ENCODE results near the gene TBL3.

Gene TBL3

GRCh38 chr16:2019921-2020831 is 48.3 kb downstream of the TBL3 start (continued):
- no peak for TF ChIP-seq REST (tag by site-specific recombination; IDR thresholded peaks at IDR 0.05)

- Histone ChIP-seq H3K27ac (ENCODE audit: extremely low read depth, low read depth, low read length) (no peak overlapping the region), H3K36me3 (ENCODE audit: control insufficient read depth in 2 of 2, insufficient read depth in 1 of 2, low read length in 2 of 2) (no peaks in the 10 kb centered on the region), H3K4me3 (ENCODE audit: low read depth, low read length) (peak overlapping the region; percentile 13; the same call in 1 of the 2 replicates), H3K4me1 (ENCODE audit: control insufficient read depth, insufficient read depth, low read length) (peaks cover 3% of the 10 kb centered on the region; the same call in 1 of the 2 replicates), H3K9me3 (ENCODE audit: control insufficient read depth, insufficient read depth, low read depth, low read length) (no peaks in the 10 kb centered on the region)
- ChIA-PET POLR2A (interaction anchor here (0.6 to 3.2 kb wide), 8 partner anchors 11 to 246 kb away, joined by 5 to 18 read pairs (median 6); partner anchors contain the start of genes PGP and TRAF7), CTCF (interaction anchor here (0.6 to 3.9 kb wide), 17 partner anchors 10 to 185 kb away, joined by 3 to 35 read pairs (median 5); partner anchors contain the start of genes NTHL1, TRAF7 and TSC2)
- TF ChIP-seq ZNF341 (tag by site-specific recombination; IDR thresholded peaks at IDR 0.05; ENCODE audit: low read depth) (0 out of 2 replicates have a peak, but pooled peaks have one; percentile 44), ZNF398 (tag by site-specific recombination; IDR thresholded peaks at IDR 0.05) (peak; percentile 81), ZNF514 (tag by site-specific recombination; IDR thresholded peaks at IDR 0.05) (no peak), ZFHX2 (tag by site-specific recombination; conservative IDR thresholded peaks at IDR 0.05) (0 out of 2 replicates have a peak, but pooled peaks have one; percentile 10), ATF2 (tag by site-specific recombination; IDR thresholded peaks at IDR 0.05; ENCODE audit: low read depth) (no peak), ZNF600 (tag by site-specific recombination; IDR thresholded peaks at IDR 0.05) (peak; percentile 76), ZBTB20 (tag by site-specific recombination; IDR thresholded peaks at IDR 0.05) (peak; percentile 96), GLIS2 (tag by site-specific recombination; IDR thresholded peaks at IDR 0.05) (peak; percentile 10; the same call in 1 of the 2 replicates), ZNF23 (tag by site-specific recombination; IDR thresholded peaks at IDR 0.05; ENCODE audit: borderline replicate concordance) (no peak), EGR2 (tag by site-specific recombination; IDR thresholded peaks at IDR 0.05; ENCODE audit: low read depth) (peak; percentile 56)
These were observed 50.9 kb downstream of the TBL3 start for GRCh38 chr16:2022723-2023091.

- Histone ChIP-seq H3K36me3 (ENCODE audit: control insufficient read depth in 2 of 2, insufficient read depth in 1 of 2, low read length in 2 of 2) (no peaks in the 10 kb centered on the region), H3K4me3 (ENCODE audit: low read depth, low read length) (peak overlapping the region; percentile 13), H3K4me1 (ENCODE audit: control insufficient read depth, insufficient read depth, low read length) (peaks cover 3% of the 10 kb centered on the region; the same call in 1 of the 2 replicates), H3K9me3 (ENCODE audit: control insufficient read depth, insufficient read depth, low read depth, low read length) (no peaks in the 10 kb centered on the region), H3K27ac (ENCODE audit: extremely low read depth, low read depth, low read length) (no peak overlapping the region)
- ChIA-PET POLR2A (interaction anchor here (0.6 to 3.2 kb wide), 8 partner anchors 10 to 245 kb away, joined by 4 to 18 read pairs (median 6); partner anchors contain the start of genes PGP and TRAF7), CTCF (interaction anchor here (0.6 to 3.9 kb wide), 15 partner anchors 10 to 186 kb away, joined by 3 to 35 read pairs (median 5); partner anchors contain the start of genes NTHL1, TRAF7 and TSC2)
- TF ChIP-seq ZNF324 (tag by site-specific recombination; IDR thresholded peaks at IDR 0.05) (peak; percentile 27; the same call in 1 of the 2 replicates), ZBTB17 (tag by site-specific recombination; IDR thresholded peaks at IDR 0.05) (peak; percentile 97), ZBTB8A (tag by site-specific recombination; IDR thresholded peaks at IDR 0.05) (0 out of 2 replicates have a peak, but pooled peaks have one; percentile 36), ZNF2 (tag by site-specific recombination; IDR thresholded peaks at IDR 0.05) (peak; percentile 94), ZEB2 (tag by site-specific recombination; IDR thresholded peaks at IDR 0.05) (peak; percentile 59; the same call in 1 of the 2 replicates), GFI1B (tag by site-specific recombination; IDR thresholded peaks at IDR 0.05) (no peak), ZNF501 (tag by site-specific recombination; IDR thresholded peaks at IDR 0.05) (no peak), BCL11A (tag by site-specific recombination; IDR thresholded peaks at IDR 0.05; ENCODE audit: low read depth) (no peak), PBX3 (CRISPR knock-in tag; IDR thresholded peaks at IDR 0.05) (peak; percentile 83)
These were observed 51.5 kb downstream of the TBL3 start for GRCh38 chr16:2023092-2024031.

All from HEK293 (cell line).